HepG2 (cell line): ENCODE results near the gene FNDC3B. TPM values are rescaled to one million over a fixed set of nuclear protein-coding genes. Genes with fewer than 3 reads are reported as not detected.

ENCODE experiments used
- FOXC1 ChIP-seq: sonication (generic); formaldehyde crosslinking; IDR thresholded peaks from 2 replicates; pipeline ENCODE4 v1.8.0; 2022; ENCODE audit warnings: mild to moderate bottlenecking, missing genetic modification reagents, borderline replicate concordance
- GZF1 ChIP-seq: sonication (generic); formaldehyde crosslinking; IDR thresholded peaks from 2 replicates; pipeline ENCODE4 v1.5.1; 2020; ENCODE audit warnings: mild to moderate bottlenecking, missing genetic modification reagents
- HCFC1 ChIP-seq: fragments of 150-350 bp; IDR thresholded peaks from 2 replicates; pipeline ENCODE4 v1.6.1; 2014; ENCODE audit warnings: low read depth, low read length
- HMG20A ChIP-seq: IDR thresholded peaks from 2 replicates; pipeline ENCODE4 v1.6.1; 2016; ENCODE audit warnings: borderline replicate concordance
- KLF15 ChIP-seq: sonication (generic); formaldehyde crosslinking; IDR thresholded peaks from 2 replicates; pipeline ENCODE4 v1.8.1; 2023; ENCODE audit warnings: borderline replicate concordance, mild to moderate bottlenecking, inconsistent platforms, missing genetic modification reagents, mixed read lengths
- MATR3 ChIP-seq: sonication (generic); formaldehyde crosslinking; IDR thresholded peaks from 2 replicates; pipeline ENCODE4 v1.4.0; 2020; ENCODE audit warnings: missing genetic modification reagents
- POLR2AphosphoS2 ChIP-seq: IDR thresholded peaks from 2 replicates; pipeline ENCODE4 v1.6.1; 2011; ENCODE audit warnings: low read depth, low read length, improper control_type of control experiment
- PRDM4 ChIP-seq: sonication (generic); formaldehyde crosslinking; IDR thresholded peaks from 2 replicates; pipeline ENCODE4 v1.9.0; 2021; ENCODE audit warnings: missing genetic modification reagents, borderline replicate concordance
- SSRP1 ChIP-seq: IDR thresholded peaks from 2 replicates; pipeline ENCODE4 v1.6.1; 2016; ENCODE audit warnings: control low read depth
- TGIF2 ChIP-seq: IDR thresholded peaks from 2 replicates; pipeline ENCODE4 v1.6.1; 2016; ENCODE audit warnings: control low read depth, missing compliant biosample characterization
- TOE1 ChIP-seq: sonication (generic); formaldehyde crosslinking; IDR thresholded peaks from 2 replicates; pipeline ENCODE4 v1.4.0; 2020; ENCODE audit warnings: mild to moderate bottlenecking, missing genetic modification reagents
- U2AF2 ChIP-seq: fragments of 200-400 bp; formaldehyde crosslinking; IDR thresholded peaks from 2 replicates; pipeline ENCODE4 v1.6.1; 2017; ENCODE audit warnings: low read depth, mild to moderate bottlenecking, low read length
- ZBTB8A ChIP-seq: sonication (generic); formaldehyde crosslinking; IDR thresholded peaks from 2 replicates; pipeline ENCODE4 v1.4.0; 2020; ENCODE audit warnings: mild to moderate bottlenecking, low read depth, missing genetic modification reagents, borderline replicate concordance
- ZFP62 ChIP-seq: sonication (generic); formaldehyde crosslinking; IDR thresholded peaks from 2 replicates; pipeline ENCODE4 v1.4.0; 2020; ENCODE audit warnings: missing genetic modification reagents
- ZHX1 ChIP-seq: sonication (generic); formaldehyde crosslinking; IDR thresholded peaks from 2 replicates; pipeline ENCODE4 v1.8.1; 2022; ENCODE audit warnings: low read depth, mild to moderate bottlenecking, missing genetic modification reagents
- ZNF235 ChIP-seq: sonication (generic); formaldehyde crosslinking; IDR thresholded peaks from 2 replicates; pipeline ENCODE4 v1.8.1; 2023; ENCODE audit warnings: mild to moderate bottlenecking, missing genetic modification reagents, borderline replicate concordance
- ZNF282 ChIP-seq: fragments of 450-650 bp; IDR thresholded peaks from 2 replicates; pipeline ENCODE4 v1.6.1; 2018; ENCODE audit not compliant: partially characterized antibody
- ZNF337 ChIP-seq: sonication (generic); formaldehyde crosslinking; IDR thresholded peaks from 2 replicates; pipeline ENCODE4 v1.5.1; 2020; ENCODE audit warnings: missing genetic modification reagents, low read depth, mild to moderate bottlenecking, borderline replicate concordance
- ZNF33B ChIP-seq: sonication (generic); formaldehyde crosslinking; IDR thresholded peaks from 2 replicates; pipeline ENCODE4 v1.5.1; 2020; ENCODE audit warnings: mild to moderate bottlenecking, missing genetic modification reagents
- ZNF547 ChIP-seq: sonication (generic); formaldehyde crosslinking; IDR thresholded peaks from 2 replicates; pipeline ENCODE4 v1.5.1; 2020; ENCODE audit warnings: mild to moderate bottlenecking, missing genetic modification reagents
- ZNF558 ChIP-seq: sonication (generic); formaldehyde crosslinking; IDR thresholded peaks from 2 replicates; pipeline ENCODE4 v1.9.0; 2022; ENCODE audit warnings: mild to moderate bottlenecking, missing genetic modification reagents, borderline replicate concordance
- ZNF616 ChIP-seq: sonication (generic); formaldehyde crosslinking; IDR thresholded peaks from 2 replicates; pipeline ENCODE4 v1.5.0; 2020; ENCODE audit warnings: low read depth, mild to moderate bottlenecking, missing genetic modification reagents
- ZNF775 ChIP-seq: sonication (generic); formaldehyde crosslinking; IDR thresholded peaks from 2 replicates; pipeline ENCODE4 v1.4.0; 2020; ENCODE audit warnings: missing genetic modification reagents, mild to moderate bottlenecking, moderate library complexity, borderline replicate concordance
- ZSCAN22 ChIP-seq: sonication (generic); formaldehyde crosslinking; IDR thresholded peaks from 2 replicates; pipeline ENCODE4 v1.4.0; 2020; ENCODE audit warnings: mild to moderate bottlenecking, missing genetic modification reagents
- polyA plus RNA-seq, 8 experiments: library from polyadenylated mRNA; depleted of rRNA in 3 of 8; stranded (reverse) in 7 of 8; unstranded in 1 of 8; fragments of >200 nt; fragmentation: Illumina TruSeq in 4 of 8; extraction: Trizol in 4 of 8; gene quantifications; 2 replicates each; pipeline versions ENCODE4 v1.2.1 to v1.2.3, GENCODE V29; 2011 to 2016; ENCODE audit warnings: low read depth in 4 of 8, missing spikeins in 1 of 8, mixed read lengths in 1 of 8; ENCODE audit not compliant: insufficient read depth in 1 of 8
- total RNA-seq, 5 experiments: library from RNA; depleted of rRNA; stranded (reverse); fragments of >200 nt; fragmentation: Illumina TruSeq; extraction: Trizol; gene quantifications; 2 replicates each; pipeline ENCODE4 v1.2.3, GENCODE V29; 2016; ENCODE audit warnings: low read depth in 1 of 5
- TF ChIP-seq, protein P1 (sequence below): sonication (generic); formaldehyde crosslinking; IDR thresholded peaks from 2 replicates; pipeline ENCODE4 v1.4.0; 2020; ENCODE audit warnings: mild to moderate bottlenecking, missing genetic modification reagents

The FNDC3B gene
- total and polyA plus RNA-seq, 2 of the 13 experiments (the other 11 are each of a cell fraction or from before 2014, with no cell fraction given) = 74.8 to 103 TPM

DNA sequence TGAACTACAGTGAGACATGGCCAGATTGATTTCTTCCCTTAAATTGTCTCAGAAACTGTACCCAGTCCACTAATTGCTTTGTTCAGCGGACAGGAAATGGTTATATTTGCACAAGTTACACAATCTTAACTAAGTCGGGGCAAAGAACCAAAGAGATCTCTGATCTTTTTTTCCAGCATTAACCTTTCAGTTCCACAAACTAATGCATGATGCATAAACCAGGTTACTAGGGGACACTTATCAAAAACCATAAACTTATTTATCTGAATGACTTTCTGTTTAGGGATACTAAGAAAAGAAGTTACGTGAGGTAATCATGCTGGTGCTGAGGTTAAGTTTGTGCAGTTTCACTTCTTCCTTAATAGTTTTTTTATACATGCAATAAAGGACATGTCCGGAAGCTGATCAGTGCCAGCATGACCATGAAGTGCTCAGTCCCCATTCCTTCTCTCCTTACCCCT, 22.4 kb downstream of the FNDC3B start (continued):
- TF ChIP-seq TOE1 (CRISPR knock-in tag) (no peak), HMG20A (peak; percentile 88), ZNF235 (no peak), MATR3 (no peak), ZNF558 (no peak), ZBTB8A (CRISPR knock-in tag) (no peak), TGIF2 (CRISPR knock-in tag) (0 out of 2 replicates have a peak, but pooled peaks have one; percentile 49), SSRP1 (CRISPR knock-in tag) (peak; percentile 33; the same call in 1 of the 2 replicates), U2AF2 (no peak), ZNF547 (CRISPR knock-in tag) (no peak), ZSCAN22 (CRISPR knock-in tag) (no peak), ZNF775 (CRISPR knock-in tag) (no peak), KLF15 (no peak), FOXC1 (no peak), GZF1 (CRISPR knock-in tag) (0 out of 2 replicates have a peak, but pooled peaks have one; percentile 76), ZNF616 (no peak), ZNF33B (CRISPR knock-in tag) (no peak), HCFC1 (no peak), ZHX1 (CRISPR knock-in tag) (no peak), ZFP62 (CRISPR knock-in tag) (no peak), ZNF282 (no peak), POLR2AphosphoS2 (no peak), ZNF337 (CRISPR knock-in tag) (no peak), PRDM4 (CRISPR knock-in tag) (no peak)
- TF ChIP-seq, protein P1, sequence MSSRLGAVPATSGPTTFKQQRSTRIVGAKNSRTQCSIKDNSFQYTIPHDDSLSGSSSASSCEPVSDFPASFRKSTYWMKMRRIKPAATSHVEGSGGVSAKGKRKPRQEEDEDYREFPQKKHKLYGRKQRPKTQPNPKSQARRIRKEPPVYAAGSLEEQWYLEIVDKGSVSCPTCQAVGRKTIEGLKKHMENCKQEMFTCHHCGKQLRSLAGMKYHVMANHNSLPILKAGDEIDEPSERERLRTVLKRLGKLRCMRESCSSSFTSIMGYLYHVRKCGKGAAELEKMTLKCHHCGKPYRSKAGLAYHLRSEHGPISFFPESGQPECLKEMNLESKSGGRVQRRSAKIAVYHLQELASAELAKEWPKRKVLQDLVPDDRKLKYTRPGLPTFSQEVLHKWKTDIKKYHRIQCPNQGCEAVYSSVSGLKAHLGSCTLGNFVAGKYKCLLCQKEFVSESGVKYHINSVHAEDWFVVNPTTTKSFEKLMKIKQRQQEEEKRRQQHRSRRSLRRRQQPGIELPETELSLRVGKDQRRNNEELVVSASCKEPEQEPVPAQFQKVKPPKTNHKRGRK (CRISPR knock-in tag) = no peak
